IPS-18a (cell line): ENCODE results near the gene GCSAM.

Source experiments
- H3K27ac ChIP-seq: one replicate; pipeline ENCODE4 v1.5.1; 2013; ENCODE audit warnings: low read length
- H3K27me3 ChIP-seq: one replicate; pipeline ENCODE4 v1.6.1; 2013; ENCODE audit warnings: mild to moderate bottlenecking, low read length; ENCODE audit not compliant: control insufficient read depth, insufficient read depth
- H3K36me3 ChIP-seq: one replicate; pipeline ENCODE4 v1.6.1; 2013; ENCODE audit warnings: low read depth, low read length; ENCODE audit not compliant: control insufficient read depth
- H3K4me1 ChIP-seq: one replicate; pipeline ENCODE4 v1.6.1; 2013; ENCODE audit warnings: low read depth, low read length; ENCODE audit not compliant: control insufficient read depth
- H3K4me3 ChIP-seq: one replicate; pipeline ENCODE4 v1.5.1; 2013; ENCODE audit warnings: low read length
- H3K9ac ChIP-seq: one replicate; pipeline ENCODE4 v1.6.1; 2013; ENCODE audit warnings: mild to moderate bottlenecking, low read length, moderate library complexity
- H3K9me3 ChIP-seq: one replicate; pipeline ENCODE4 v1.6.1; 2013; ENCODE audit warnings: low read depth, low read length; ENCODE audit not compliant: control insufficient read depth

Gene GCSAM

DNA sequence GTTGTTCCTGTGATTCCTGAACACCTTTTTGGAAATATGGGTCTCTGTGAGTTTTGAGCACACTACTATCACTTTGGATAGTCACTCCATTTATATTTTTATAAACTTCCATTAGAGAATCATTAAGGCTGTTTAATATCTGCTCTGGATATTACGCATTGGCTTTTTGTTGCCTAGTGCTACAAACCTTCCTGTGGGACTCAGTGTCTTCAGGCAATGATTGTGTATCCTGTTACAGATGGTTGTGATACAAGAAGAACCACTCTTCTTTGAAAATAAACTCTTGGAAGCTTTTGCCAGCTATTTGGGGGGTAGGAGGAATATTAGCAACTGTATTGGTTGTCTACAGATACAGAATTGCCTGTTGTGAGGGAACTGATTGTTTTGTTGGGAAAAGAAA is 15.6 kb downstream of the GCSAM start:
- Histone ChIP-seq H3K27ac (no peak overlapping the region), H3K4me1 (no peaks in the 10 kb centered on the region), H3K9me3 (no peaks in the 10 kb centered on the region), H3K4me3 (no peak overlapping the region), H3K36me3 (peaks cover 17% of the 10 kb centered on the region), H3K9ac (no peak overlapping the region), H3K27me3 (no peaks in the 10 kb centered on the region)

- Histone ChIP-seq H3K36me3 (peaks cover 17% of the 10 kb centered on the region), H3K27ac (no peak overlapping the region), H3K4me3 (no peak overlapping the region), H3K27me3 (no peaks in the 10 kb centered on the region), H3K9me3 (no peaks in the 10 kb centered on the region), H3K4me1 (no peaks in the 10 kb centered on the region), H3K9ac (no peak overlapping the region)
Measured at GRCh38 chr3:112116748-112117186, 16.3 kb downstream of the GCSAM start.

- Histone ChIP-seq H3K36me3 (peaks cover 17% of the 10 kb centered on the region), H3K9me3 (no peaks in the 10 kb centered on the region), H3K27ac (no peak overlapping the region), H3K4me3 (no peak overlapping the region), H3K4me1 (no peaks in the 10 kb centered on the region), H3K9ac (no peak overlapping the region), H3K27me3 (no peaks in the 10 kb centered on the region)
Measured at GRCh38 chr3:112115806-112116383, 17.2 kb downstream of the GCSAM start.

DNA sequence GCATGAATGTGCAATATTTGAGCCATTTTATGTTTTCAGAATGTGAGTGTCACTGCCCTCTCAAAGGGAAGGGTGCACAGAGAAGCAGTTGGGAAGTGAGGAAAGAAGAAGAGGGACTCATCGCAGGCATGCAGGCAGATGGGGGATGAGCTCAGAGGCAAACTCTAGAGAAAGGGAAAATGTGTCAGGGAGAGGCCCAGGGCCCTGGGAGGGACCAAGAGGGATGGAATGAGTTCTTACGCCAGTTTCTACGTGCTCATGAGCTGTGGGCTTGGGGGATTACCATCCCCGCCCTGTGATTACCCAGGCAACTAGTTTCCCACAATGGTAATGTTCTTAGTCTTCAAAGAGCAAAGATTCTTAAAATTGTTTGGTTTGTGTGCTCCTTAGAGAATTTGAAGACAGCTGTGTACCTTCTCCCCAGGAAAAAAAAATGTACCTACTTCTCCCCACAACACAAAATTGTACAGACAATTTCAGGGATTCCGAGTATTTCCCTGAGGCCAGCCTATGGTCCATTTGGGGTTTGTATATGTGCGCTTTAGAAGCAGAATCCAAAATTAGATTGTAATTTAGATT is 17.8 kb downstream of the GCSAM start:
- Histone ChIP-seq H3K9me3 (no peaks in the 10 kb centered on the region), H3K9ac (no peak overlapping the region), H3K4me3 (no peak overlapping the region), H3K4me1 (no peaks in the 10 kb centered on the region), H3K27me3 (no peaks in the 10 kb centered on the region), H3K36me3 (peaks cover 17% of the 10 kb centered on the region), H3K27ac (no peak overlapping the region)

DNA sequence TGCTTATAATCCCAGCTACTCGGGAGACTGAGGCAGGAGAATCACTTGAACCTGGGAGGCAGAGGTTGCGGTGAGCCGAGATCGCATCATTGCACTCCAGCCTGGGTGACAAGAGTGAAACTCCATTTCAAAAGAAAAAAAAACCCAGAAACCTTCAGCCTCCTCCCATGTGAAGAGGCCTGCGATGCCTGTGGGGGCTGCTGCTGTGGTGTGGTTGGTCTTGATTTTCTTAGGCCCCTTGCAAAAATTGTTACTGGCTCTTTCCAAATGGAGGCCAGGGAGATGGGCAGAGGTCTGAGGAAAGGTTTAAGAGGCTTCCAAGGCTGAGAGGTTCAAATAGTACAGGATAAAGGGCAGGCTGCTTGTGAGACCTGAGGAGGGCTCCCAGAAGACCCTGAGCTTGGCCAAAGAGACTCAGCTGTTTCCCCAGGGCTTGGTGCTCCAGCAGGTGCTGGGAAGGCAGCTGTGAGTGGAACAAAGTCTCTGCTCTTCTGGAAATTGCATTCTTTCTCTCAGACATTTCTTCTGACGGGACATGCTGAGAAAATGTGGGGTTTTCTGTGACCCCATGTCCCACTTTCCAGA is 18.4 kb downstream of the GCSAM start:
- Histone ChIP-seq H3K4me3 (no peak overlapping the region), H3K4me1 (no peaks in the 10 kb centered on the region), H3K27me3 (no peaks in the 10 kb centered on the region), H3K9ac (no peak overlapping the region), H3K27ac (no peak overlapping the region), H3K9me3 (no peaks in the 10 kb centered on the region), H3K36me3 (peaks cover 17% of the 10 kb centered on the region)

DNA sequence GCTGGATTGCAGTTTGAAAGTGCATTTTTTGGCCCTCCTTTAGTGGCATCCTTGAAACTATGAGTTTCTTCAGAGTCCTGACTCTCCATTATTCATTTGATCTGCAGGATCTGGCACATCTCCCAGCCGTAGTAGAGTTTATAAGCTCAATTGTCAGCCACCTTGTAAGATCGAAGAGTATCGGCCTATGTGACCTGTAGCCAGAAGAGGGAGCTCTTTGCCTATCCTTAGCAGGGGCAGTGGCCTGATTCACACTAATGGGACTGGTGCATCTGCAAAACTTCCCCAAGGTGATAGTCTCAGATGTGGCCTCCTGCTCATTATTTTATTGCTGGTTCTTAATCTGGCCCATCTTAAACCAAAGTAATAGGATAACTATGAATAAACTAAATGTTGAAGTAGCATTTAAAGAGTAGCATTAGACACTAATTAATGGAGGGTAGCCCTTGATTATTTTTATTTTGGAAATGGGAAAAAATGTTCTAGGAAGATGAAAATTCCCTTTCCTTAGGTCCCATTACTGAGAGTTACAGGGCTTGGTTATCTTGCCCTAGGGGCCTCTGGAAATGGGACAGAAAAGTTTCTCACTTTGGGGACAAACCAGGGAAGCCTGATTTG is 21.2 kb downstream of the GCSAM start:
- H3K9me3 ChIP-seq: no peaks in the 10 kb centered on the region
- peaks cover 14% of the 10 kb centered on the region for H3K36me3 ChIP-seq
- no peak overlapping the region for H3K9ac ChIP-seq
- H3K27ac ChIP-seq: no peak overlapping the region
- H3K4me1 ChIP-seq: no peaks in the 10 kb centered on the region
- no peak overlapping the region for H3K4me3 ChIP-seq
- H3K27me3 ChIP-seq: no peaks in the 10 kb centered on the region

DNA sequence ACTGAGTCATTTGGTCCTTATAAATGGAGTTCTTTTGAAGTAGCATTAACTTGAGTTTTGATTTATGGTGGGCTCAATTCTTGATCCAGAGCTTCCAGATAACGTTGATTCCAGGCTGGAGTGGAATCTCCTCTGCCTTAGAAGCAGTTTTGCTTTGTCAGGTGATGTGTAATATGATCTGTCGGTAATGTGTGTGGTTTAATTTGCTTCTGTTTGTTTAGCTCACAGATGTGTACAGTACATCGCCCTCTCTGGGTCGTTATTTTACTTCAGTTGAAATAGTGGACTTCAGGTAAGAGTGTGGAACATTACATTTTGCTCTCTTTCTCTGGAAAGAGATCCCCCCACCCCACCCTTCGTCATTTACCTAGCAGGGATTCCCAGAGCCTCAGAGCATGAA is 23.7 kb downstream of the GCSAM start:
- H3K9ac ChIP-seq: no peak overlapping the region
- no peaks in the 10 kb centered on the region for H3K9me3 ChIP-seq
- H3K27me3 ChIP-seq: no peaks in the 10 kb centered on the region
- H3K4me3 ChIP-seq: no peak overlapping the region
- peaks cover 9% of the 10 kb centered on the region for H3K36me3 ChIP-seq
- H3K4me1 ChIP-seq: no peaks in the 10 kb centered on the region
- no peak overlapping the region for H3K27ac ChIP-seq

DNA sequence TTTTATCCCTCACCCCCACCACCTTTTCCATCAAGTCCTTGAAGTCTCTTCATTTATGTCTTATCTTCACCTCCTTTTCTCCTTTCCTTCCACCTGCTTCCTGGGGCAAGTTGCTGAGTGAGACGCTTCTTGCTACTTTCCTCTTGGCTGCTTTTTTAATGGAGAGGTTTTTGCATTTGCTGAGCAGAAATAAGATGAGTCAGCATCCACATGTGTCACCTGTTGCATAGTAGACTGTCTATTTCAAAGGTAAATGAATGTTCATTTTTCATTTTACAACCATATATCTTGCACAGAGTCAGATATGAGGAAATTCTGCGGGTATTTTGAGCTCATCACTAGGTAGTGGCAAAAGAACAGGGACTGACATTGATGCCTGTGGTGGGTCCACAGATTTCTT is 28.3 kb downstream of the GCSAM start:
- Histone ChIP-seq H3K4me3 (no peak overlapping the region), H3K27me3 (no peaks in the 10 kb centered on the region), H3K27ac (no peak overlapping the region), H3K36me3 (no peaks in the 10 kb centered on the region), H3K9ac (no peak overlapping the region), H3K9me3 (no peaks in the 10 kb centered on the region), H3K4me1 (no peaks in the 10 kb centered on the region)

GRCh38 chr3:112101916-112102315 is 31.1 kb downstream of the GCSAM start:
- H3K27me3 ChIP-seq: no peaks in the 10 kb centered on the region
- H3K9ac ChIP-seq: no peak overlapping the region
- no peaks in the 10 kb centered on the region for H3K4me1 ChIP-seq
- no peaks in the 10 kb centered on the region for H3K9me3 ChIP-seq
- no peak overlapping the region for H3K27ac ChIP-seq
- no peaks in the 10 kb centered on the region for H3K36me3 ChIP-seq
- H3K4me3 ChIP-seq: no peak overlapping the region

DNA sequence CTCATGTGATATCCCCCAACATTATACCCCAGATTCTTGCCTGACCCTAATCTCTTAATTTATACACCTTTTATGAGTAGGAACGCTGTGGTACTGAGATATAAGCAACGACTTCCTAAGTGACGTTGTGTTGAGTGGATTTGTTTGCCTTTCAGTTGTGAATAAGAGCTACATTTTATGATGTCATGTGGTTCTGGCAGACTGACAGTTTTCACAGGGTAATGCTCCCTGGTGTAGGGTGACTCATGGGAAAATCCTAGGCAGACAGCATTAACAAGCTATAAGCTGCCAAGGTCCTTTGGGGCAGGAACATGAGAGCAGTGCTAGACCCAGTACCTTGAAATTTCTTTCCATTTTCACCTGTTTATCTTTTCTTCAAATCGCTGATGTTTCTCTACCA is 35.7 kb downstream of the GCSAM start:
- Histone ChIP-seq H3K27me3 (no peaks in the 10 kb centered on the region), H3K36me3 (no peaks in the 10 kb centered on the region), H3K4me3 (no peak overlapping the region), H3K4me1 (peaks cover 10% of the 10 kb centered on the region), H3K27ac (no peak overlapping the region), H3K9ac (no peak overlapping the region), H3K9me3 (no peaks in the 10 kb centered on the region)

GRCh38 chr3:112096176-112096575 is 36.9 kb downstream of the GCSAM start:
- Histone ChIP-seq H3K4me1 (peaks cover 12% of the 10 kb centered on the region), H3K36me3 (no peaks in the 10 kb centered on the region), H3K4me3 (no peak overlapping the region), H3K27ac (no peak overlapping the region), H3K9me3 (no peaks in the 10 kb centered on the region), H3K9ac (no peak overlapping the region), H3K27me3 (no peaks in the 10 kb centered on the region)

DNA sequence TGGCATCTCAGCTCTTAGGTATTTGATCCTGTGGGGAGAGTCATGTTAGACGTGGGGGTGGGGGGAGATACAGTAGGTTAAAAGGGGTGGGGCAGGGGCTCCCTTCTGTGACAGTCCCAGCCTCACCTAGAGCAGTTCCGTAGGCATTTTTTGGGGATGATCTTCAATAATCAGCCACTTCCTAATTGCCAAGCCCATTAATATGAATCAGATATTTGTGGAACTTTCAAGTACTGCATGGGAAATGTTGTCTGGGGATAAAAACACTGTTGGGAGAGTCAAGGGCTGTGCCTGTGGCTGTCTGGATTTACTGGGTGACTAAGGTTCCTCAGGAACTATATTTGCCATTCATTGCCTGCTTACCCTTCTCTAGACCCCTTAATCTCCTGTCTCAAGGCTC is 37.3 kb downstream of the GCSAM start:
- no peak overlapping the region for H3K4me3 ChIP-seq
- no peaks in the 10 kb centered on the region for H3K27me3 ChIP-seq
- H3K27ac ChIP-seq: no peak overlapping the region
- H3K9ac ChIP-seq: no peak overlapping the region
- H3K4me1 ChIP-seq: peaks cover 12% of the 10 kb centered on the region
- no peaks in the 10 kb centered on the region for H3K36me3 ChIP-seq
- H3K9me3 ChIP-seq: no peaks in the 10 kb centered on the region
